ENCODE measurements around the gene RBM4B.

Gene RBM4B

GRCh38 chr11:66625752-66626149 lies 51.9 kb downstream of the RBM4B start:
- no peaks in the 10 kb centered on the region for H3K9me3 Mint-ChIP-seq
- no peak for ATAC-seq
- peaks cover 68% of the 10 kb centered on the region for H3K36me3 Mint-ChIP-seq
- peaks cover 84% of the 10 kb centered on the region for H3K4me1 Mint-ChIP-seq
- H3K27me3 Mint-ChIP-seq = no peaks in the 10 kb centered on the region
- H3K4me3 Mint-ChIP-seq = no peak overlapping the region
- no peak overlapping the region for H3K27ac Mint-ChIP-seq

DNA sequence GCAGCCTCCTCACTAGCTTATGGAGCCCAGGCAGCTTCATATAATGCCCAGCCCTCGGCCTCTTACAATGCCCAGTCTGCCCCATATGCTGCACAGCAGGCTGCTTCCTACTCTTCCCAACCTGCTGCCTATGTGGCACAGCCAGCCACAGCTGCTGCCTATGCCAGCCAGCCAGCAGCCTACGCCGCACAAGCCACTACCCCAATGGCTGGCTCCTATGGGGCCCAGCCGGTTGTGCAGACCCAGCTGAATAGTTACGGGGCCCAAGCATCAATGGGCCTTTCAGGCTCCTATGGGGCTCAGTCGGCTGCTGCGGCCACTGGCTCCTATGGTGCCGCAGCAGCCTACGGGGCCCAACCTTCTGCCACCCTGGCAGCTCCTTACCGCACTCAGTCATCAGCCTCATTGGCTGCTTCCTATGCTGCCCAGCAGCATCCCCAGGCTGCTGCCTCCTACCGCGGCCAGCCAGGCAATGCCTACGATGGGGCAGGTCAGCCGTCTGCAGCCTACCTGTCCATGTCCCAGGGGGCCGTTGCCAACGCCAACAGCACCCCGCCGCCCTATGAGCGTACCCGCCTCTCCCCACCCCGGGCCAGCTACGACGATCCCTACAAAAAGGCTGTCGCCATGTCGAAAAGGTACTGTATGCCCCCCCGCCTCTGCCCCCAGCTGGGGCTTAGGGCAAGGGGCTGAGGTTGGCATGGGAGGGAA lies 52.5 kb downstream of the RBM4B start:
- Mint-ChIP-seq H3K4me3 (no peak overlapping the region), H3K9me3 (no peaks in the 10 kb centered on the region), H3K27ac (no peak overlapping the region), H3K27me3 (no peaks in the 10 kb centered on the region), H3K36me3 (peaks cover 67% of the 10 kb centered on the region), H3K4me1 (peaks cover 88% of the 10 kb centered on the region)
- no peak for ATAC-seq

DNA sequence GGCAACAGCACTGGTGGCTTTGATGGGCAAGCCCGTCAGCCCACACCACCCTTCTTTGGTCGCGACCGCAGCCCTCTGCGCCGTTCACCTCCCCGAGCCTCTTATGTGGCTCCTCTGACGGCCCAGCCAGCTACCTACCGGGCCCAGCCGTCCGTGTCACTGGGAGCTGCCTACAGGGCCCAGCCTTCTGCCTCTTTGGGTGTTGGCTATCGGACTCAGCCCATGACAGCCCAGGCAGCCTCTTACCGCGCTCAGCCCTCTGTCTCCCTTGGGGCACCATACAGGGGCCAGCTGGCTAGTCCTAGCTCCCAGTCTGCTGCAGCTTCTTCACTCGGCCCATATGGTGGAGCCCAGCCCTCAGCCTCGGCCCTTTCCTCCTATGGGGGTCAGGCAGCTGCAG lies 53.2 kb downstream of the RBM4B start:
- Mint-ChIP-seq H3K27me3 (no peaks in the 10 kb centered on the region), H3K36me3 (peaks cover 62% of the 10 kb centered on the region), H3K4me3 (no peak overlapping the region), H3K27ac (no peak overlapping the region), H3K9me3 (no peaks in the 10 kb centered on the region), H3K4me1 (peaks cover 94% of the 10 kb centered on the region)
- ATAC-seq = no peak

DNA sequence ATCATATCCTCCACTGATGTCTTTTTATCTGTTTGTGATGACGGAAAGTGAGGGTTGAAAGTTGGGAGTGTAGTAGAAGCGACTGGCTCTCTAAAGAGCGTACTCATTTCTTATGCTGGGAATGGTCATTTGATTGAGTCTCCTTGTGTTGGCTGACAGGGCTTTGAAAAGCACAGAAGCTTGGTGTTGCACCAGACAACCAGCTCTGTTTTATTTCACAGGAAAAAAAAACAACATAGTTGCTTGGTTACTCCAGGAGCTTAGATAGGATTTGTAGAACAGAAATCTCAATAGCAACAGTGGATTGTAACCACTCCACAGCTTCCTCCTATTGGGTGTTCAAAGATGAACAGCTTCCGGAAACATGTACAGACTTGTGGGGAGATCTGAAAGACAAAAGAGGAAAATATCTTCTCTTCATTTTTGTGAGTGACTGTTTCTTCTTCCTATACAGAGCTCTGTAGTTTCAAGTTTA lies 58.6 kb downstream of the RBM4B start:
- Mint-ChIP-seq H3K36me3 (peaks cover 46% of the 10 kb centered on the region), H3K4me3 (peak overlapping the region; percentile 90), H3K9me3 (no peaks in the 10 kb centered on the region), H3K27ac (peak overlapping the region; percentile 97), H3K4me1 (peaks cover 71% of the 10 kb centered on the region), H3K27me3 (no peaks in the 10 kb centered on the region)
- no peak for ATAC-seq

DNA sequence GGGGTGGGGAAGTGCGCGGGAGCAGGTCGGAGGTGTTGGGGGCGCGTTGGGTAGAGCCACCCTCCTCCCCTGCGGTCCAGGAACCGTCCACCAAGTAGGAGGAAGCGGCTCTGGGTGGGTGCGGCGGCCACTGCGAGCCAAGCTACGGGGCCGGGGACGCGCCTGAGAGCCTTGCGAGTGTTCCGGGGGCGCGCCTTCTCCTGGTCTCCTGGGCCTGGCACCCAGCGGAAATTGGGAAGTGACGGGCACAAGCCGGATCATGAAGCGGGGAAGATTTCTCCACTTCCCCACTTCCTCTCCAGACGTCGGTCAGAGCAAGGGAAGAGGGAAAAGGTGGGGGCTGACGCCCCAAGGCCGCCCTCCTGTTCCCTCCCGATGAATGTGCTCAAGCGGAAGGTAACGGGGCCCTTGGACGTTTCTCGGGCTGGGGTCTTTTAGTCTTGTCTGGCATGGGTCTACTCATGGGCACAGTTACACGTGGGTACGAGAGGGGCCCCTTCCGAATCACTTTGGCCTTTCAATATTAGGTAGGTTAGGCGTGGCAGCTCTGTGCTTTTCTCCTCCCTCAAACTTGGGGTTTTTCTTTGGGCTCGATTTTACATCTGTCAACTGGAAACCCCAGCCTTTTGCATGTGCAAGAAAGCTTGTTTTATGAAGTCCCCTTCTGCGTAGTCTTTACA lies 60.4 kb downstream of the RBM4B start:
- no peak for ATAC-seq
- H3K9me3 Mint-ChIP-seq = no peaks in the 10 kb centered on the region
- H3K4me1 Mint-ChIP-seq = peaks cover 53% of the 10 kb centered on the region
- no peaks in the 10 kb centered on the region for H3K27me3 Mint-ChIP-seq
- H3K36me3 Mint-ChIP-seq = peaks cover 32% of the 10 kb centered on the region
- peak overlapping the region; percentile 90 for H3K4me3 Mint-ChIP-seq
- H3K27ac Mint-ChIP-seq = peak overlapping the region; percentile 97

GRCh38 chr11:66616379-66617154 lies 61.1 kb downstream of the RBM4B start, which contains the start of gene RBM14:
Gene RBM14 (plus strand): TSS chr11:66616630. CDS start chr11:66616721, 91 bp downstream.
- Mint-ChIP-seq H3K27ac (peak within 1 kb of the TSS; percentile 97), H3K4me1 (peaks cover 53% of the 10 kb centered on the region), H3K4me3 (peak within 1 kb of the TSS; percentile 90), H3K27me3 (no peaks in the 10 kb centered on the region), H3K9me3 (no peaks in the 10 kb centered on the region), H3K36me3 (peaks cover 29% of the 10 kb centered on the region)
- peak; percentile 97 for ATAC-seq
